ENCODE results near the gene AGPAT4. TPM values are rescaled to one million over a fixed set of nuclear protein-coding genes. Genes with fewer than 3 reads are reported as not detected.

Gene AGPAT4
- total RNA-seq, 2 donors from 2014 or later: 61.0 to 61.1 TPM

GRCh38 chr6:161080263-161080970 lies 193.4 kb downstream of the AGPAT4 start:
- no peaks in the 10 kb centered on the region for H3K27me3 Mint-ChIP-seq (ENCODE audit: insufficient read depth)
- no peak overlapping the region for H3K27ac ChIP-seq (ENCODE audit: low read depth, low read length)
- no peak for TF ChIP-seq CTCF (conservative IDR thresholded peaks at IDR 0.05)
- peaks cover 77% of the 10 kb centered on the region for H3K36me3 ChIP-seq (ENCODE audit: control insufficient read depth, insufficient read depth, low read length)
- H3K4me1 Mint-ChIP-seq: no peaks in the 10 kb centered on the region
- H3K4me1 ChIP-seq (ENCODE audit: control insufficient read depth, insufficient read depth, low read length): peaks cover 2% of the 10 kb centered on the region
- H3K27ac Mint-ChIP-seq: no peak overlapping the region
- H3K4me3 Mint-ChIP-seq: no peak overlapping the region
- no peaks in the 10 kb centered on the region for H3K9me3 Mint-ChIP-seq
- no peak overlapping the region for H3K9ac ChIP-seq (ENCODE audit: extremely low read depth, low read length, poor library complexity, severe bottlenecking)
- DNase-seq: no peak
- H3K27me3 ChIP-seq (ENCODE audit: control insufficient read depth, insufficient read depth, low read length, poor library complexity, severe bottlenecking): no peaks in the 10 kb centered on the region
- 98 to 100% methylated on average over 3 to 12 of the region's 12 CpGs for WGBS, 2 experiments (ENCODE audit: insufficient coverage in 1 of 2, insufficient read length in 1 of 2)
- H3K36me3 Mint-ChIP-seq (ENCODE audit: low read depth): peaks cover 11% of the 10 kb centered on the region
- H3K9me3 ChIP-seq (ENCODE audit: control insufficient read depth, low read length): no peaks in the 10 kb centered on the region
- no peak overlapping the region for H3K4me3 ChIP-seq (ENCODE audit: low read length)
